GM18868 (cell line): ENCODE results near the gene NOTCH2.
A peak's percentile ranks its signal among the peaks of the same experiment; 100 is the strongest.
"Not testable (repeated sequence)": the region's sequence is repeated elsewhere in the genome, so short reads cannot be mapped to it uniquely, and the experiment has no call there.

Experiments used
- ATAC-seq: cut with Tn5 transposase; IDR thresholded peaks from one replicate; pipeline ENCODE4 v1.9.1; 2021; ENCODE audit warnings: mild to moderate bottlenecking, moderate library complexity; ENCODE audit not compliant: unreplicated experiment

NOTCH2 gene

GRCh38 chr1:120069920-120070214 is 405 bp upstream of the NOTCH2 start:
- not testable (repeated sequence) for ATAC-seq

GRCh38 chr1:120068683-120069066 is 787 bp downstream of the NOTCH2 start:
- ATAC-seq: not testable (repeated sequence)

- not testable (repeated sequence) for ATAC-seq
Measured at GRCh38 chr1:120048208-120048607, 21.3 kb downstream of the NOTCH2 start.

- ATAC-seq: not testable (repeated sequence)
Measured at GRCh38 chr1:120041771-120042170, 27.7 kb downstream of the NOTCH2 start.

GRCh38 chr1:120032253-120032652 is 37.2 kb downstream of the NOTCH2 start:
- ATAC-seq: not testable (repeated sequence)

GRCh38 chr1:120023791-120024190 is 45.7 kb downstream of the NOTCH2 start:
- ATAC-seq: not testable (repeated sequence)

- not testable (repeated sequence) for ATAC-seq
Measured at GRCh38 chr1:120014978-120015377, 54.5 kb downstream of the NOTCH2 start.

GRCh38 chr1:120008320-120008719 is 61.1 kb downstream of the NOTCH2 start:
- ATAC-seq: not testable (repeated sequence)

GRCh38 chr1:120007850-120008249 is 61.6 kb downstream of the NOTCH2 start:
- ATAC-seq: not testable (repeated sequence)

GRCh38 chr1:120001035-120001434 is 68.4 kb downstream of the NOTCH2 start:
- not testable (repeated sequence) for ATAC-seq

- not testable (repeated sequence) for ATAC-seq
Measured at GRCh38 chr1:119996731-119997312, 72.6 kb downstream of the NOTCH2 start.

GRCh38 chr1:119995975-119996374 is 73.5 kb downstream of the NOTCH2 start:
- ATAC-seq: not testable (repeated sequence)

- no peak for ATAC-seq
Measured at GRCh38 chr1:119988306-119989062, 81.0 kb downstream of the NOTCH2 start.

GRCh38 chr1:119987686-119988085 is 81.8 kb downstream of the NOTCH2 start:
- ATAC-seq: peak; percentile 69

- peak; percentile 89 for ATAC-seq
Measured at GRCh38 chr1:119987112-119987511, 82.3 kb downstream of the NOTCH2 start.

GRCh38 chr1:119986007-119986497 is 83.4 kb downstream of the NOTCH2 start:
- no peak for ATAC-seq

GRCh38 chr1:119984771-119985170 is 84.7 kb downstream of the NOTCH2 start:
- no peak for ATAC-seq

- ATAC-seq: no peak
Measured at GRCh38 chr1:119981986-119982815, 87.3 kb downstream of the NOTCH2 start.

- no peak for ATAC-seq
Measured at GRCh38 chr1:119981496-119981895, 88.0 kb downstream of the NOTCH2 start.

GRCh38 chr1:119978018-119978505 is 91.4 kb downstream of the NOTCH2 start:
- no peak for ATAC-seq

GRCh38 chr1:119977113-119977736 is 92.2 kb downstream of the NOTCH2 start:
- not testable (repeated sequence) for ATAC-seq
